HEK293 (cell line): ENCODE results near the gene AFF2.

Experiments
- CTCF ChIA-PET: fragments of 350-600 bp; formaldehyde crosslinking; extraction: SDS; loops from one replicate; lab custom pipeline; 2021; ENCODE audit warnings: antibody characterized with exemption; lab: Yijun Ruan, JAX
- POLR2A ChIA-PET: fragments of 300-600 bp; formaldehyde crosslinking; extraction: SDS; loops from one replicate; lab custom pipeline; 2020; ENCODE audit warnings: antibody characterized with exemption, inconsistent platforms; lab: Yijun Ruan, JAX
- H3K27ac ChIP-seq: fragments of 200-500 bp; sonication (Bioruptor generic); 2 replicates; pipeline ENCODE4 v1.5.1; 2014; ENCODE audit warnings: low read depth, low read length, control low read depth, inconsistent platforms; ENCODE audit errors: extremely low read depth
- H3K36me3 ChIP-seq, 2 experiments: fragments of 200-500 bp in 1 of 2; sonication (Bioruptor generic) in 1 of 2; 1 replicate in 1 of 2; 2 replicates in 1 of 2; pipeline ENCODE4 v1.5.1; 2014 to 2017; ENCODE audit warnings: inconsistent platforms in 2 of 2, low read length in 2 of 2; ENCODE audit not compliant: control insufficient read depth in 2 of 2, insufficient read depth in 1 of 2
- H3K4me1 ChIP-seq: fragments of 200-500 bp; sonication (Bioruptor generic); 2 replicates; pipeline ENCODE4 v1.5.1; 2014; ENCODE audit warnings: mild to moderate bottlenecking, low read length, inconsistent platforms; ENCODE audit not compliant: control insufficient read depth, insufficient read depth
- H3K4me3 ChIP-seq: 2 replicates; pipeline ENCODE4 v1.5.1; 2011; ENCODE audit warnings: low read depth, mild to moderate bottlenecking, control low read depth, low read length, moderate library complexity
- H3K9me3 ChIP-seq: fragments of 200-500 bp; sonication (Bioruptor generic); 2 replicates; pipeline ENCODE4 v1.5.1; 2014; ENCODE audit warnings: low read depth, low read length, inconsistent platforms; ENCODE audit not compliant: control insufficient read depth, insufficient read depth
- FEZF1 ChIP-seq: fragments of 450-650 bp; formaldehyde crosslinking; IDR thresholded peaks from 2 replicates; pipeline ENCODE4 v1.5.1; 2016; ENCODE audit warnings: missing biosample characterization, missing genetic modification characterization
- GLIS2 ChIP-seq: fragments of 450-650 bp; formaldehyde crosslinking; IDR thresholded peaks from 2 replicates; pipeline ENCODE4 v1.5.1; 2016; ENCODE audit warnings: missing biosample characterization, missing genetic modification characterization
- HIC1 ChIP-seq: fragments of 450-650 bp; formaldehyde crosslinking; IDR thresholded peaks from 2 replicates; pipeline ENCODE4 v1.5.1; 2016; ENCODE audit warnings: missing biosample characterization, missing genetic modification characterization
- PATZ1 ChIP-seq: fragments of 450-650 bp; formaldehyde crosslinking; IDR thresholded peaks from 2 replicates; pipeline ENCODE4 v1.5.1; 2016; ENCODE audit warnings: missing biosample characterization, missing genetic modification characterization
- SP7 ChIP-seq: fragments of 450-650 bp; formaldehyde crosslinking; IDR thresholded peaks from 2 replicates; pipeline ENCODE4 v1.5.1; 2016; ENCODE audit warnings: missing biosample characterization, missing genetic modification characterization
- ZBTB21 ChIP-seq: fragments of 450-650 bp; formaldehyde crosslinking; IDR thresholded peaks from 2 replicates; pipeline ENCODE4 v1.5.1; 2017; ENCODE audit warnings: missing biosample characterization, missing genetic modification characterization
- ZBTB44 ChIP-seq: fragments of 450-650 bp; IDR thresholded peaks from 2 replicates; pipeline ENCODE4 v1.5.1; 2018; ENCODE audit warnings: missing biosample characterization, mild to moderate bottlenecking, missing genetic modification characterization
- ZFP3 ChIP-seq: fragments of 450-650 bp; formaldehyde crosslinking; IDR thresholded peaks from 2 replicates; pipeline ENCODE4 v1.5.1; 2016; ENCODE audit warnings: low read depth, missing biosample characterization, missing genetic modification characterization
- ZNF10 ChIP-seq: fragments of 450-650 bp; formaldehyde crosslinking; IDR thresholded peaks from 2 replicates; pipeline ENCODE4 v1.5.1; 2017; ENCODE audit warnings: missing biosample characterization, missing genetic modification characterization
- ZNF132 ChIP-seq: fragments of 450-650 bp; formaldehyde crosslinking; IDR thresholded peaks from 2 replicates; pipeline ENCODE4 v1.5.1; 2017; ENCODE audit warnings: missing biosample characterization, missing genetic modification characterization, borderline replicate concordance
- ZNF16 ChIP-seq: fragments of 450-650 bp; formaldehyde crosslinking; IDR thresholded peaks from 2 replicates; pipeline ENCODE4 v1.5.1; 2016; ENCODE audit warnings: low read depth, missing biosample characterization, missing genetic modification characterization
- ZNF2 ChIP-seq: fragments of 450-650 bp; formaldehyde crosslinking; IDR thresholded peaks from 2 replicates; pipeline ENCODE4 v1.5.1; 2016; ENCODE audit warnings: missing biosample characterization, missing genetic modification characterization
- ZNF23 ChIP-seq: fragments of 450-650 bp; formaldehyde crosslinking; IDR thresholded peaks from 2 replicates; pipeline ENCODE4 v1.5.1; 2016; ENCODE audit warnings: missing biosample characterization, missing genetic modification characterization, borderline replicate concordance
- ZNF37A ChIP-seq: fragments of 450-650 bp; IDR thresholded peaks from 2 replicates; pipeline ENCODE4 v1.5.1; 2018; ENCODE audit warnings: missing biosample characterization, missing genetic modification characterization
- ZNF433 ChIP-seq: fragments of 450-650 bp; formaldehyde crosslinking; IDR thresholded peaks from 2 replicates; pipeline ENCODE4 v1.5.1; 2016; ENCODE audit warnings: missing biosample characterization, missing genetic modification characterization, low read depth
- ZNF529 ChIP-seq: fragments of 450-650 bp; formaldehyde crosslinking; IDR thresholded peaks from 2 replicates; pipeline ENCODE4 v1.5.1; 2017; ENCODE audit warnings: missing genetic modification characterization, missing biosample characterization; ENCODE audit not compliant: insufficient replicate concordance
- ZNF548 ChIP-seq: fragments of 450-650 bp; formaldehyde crosslinking; IDR thresholded peaks from 2 replicates; pipeline ENCODE4 v1.5.1; 2016; ENCODE audit warnings: missing biosample characterization, missing genetic modification characterization
- ZNF571 ChIP-seq: fragments of 450-650 bp; formaldehyde crosslinking; IDR thresholded peaks from 2 replicates; pipeline ENCODE4 v1.5.0; 2017; ENCODE audit warnings: missing biosample characterization, missing genetic modification characterization
- ZNF600 ChIP-seq: fragments of 450-650 bp; formaldehyde crosslinking; IDR thresholded peaks from 2 replicates; pipeline ENCODE4 v1.5.1; 2016; ENCODE audit warnings: missing biosample characterization, missing genetic modification characterization
- ZNF610 ChIP-seq: fragments of 450-650 bp; formaldehyde crosslinking; IDR thresholded peaks from 2 replicates; pipeline ENCODE4 v1.5.1; 2016; ENCODE audit warnings: missing biosample characterization, missing genetic modification characterization, borderline replicate concordance
- ZNF830 ChIP-seq: fragments of 450-650 bp; IDR thresholded peaks from 2 replicates; pipeline ENCODE4 v1.5.0; 2018; ENCODE audit warnings: missing biosample characterization, missing genetic modification characterization, low read depth, mild to moderate bottlenecking, moderate library complexity
- TF ChIP-seq, protein P1 (sequence below): fragments of 450-650 bp; formaldehyde crosslinking; IDR thresholded peaks from 2 replicates; pipeline ENCODE4 v1.5.1; 2017; ENCODE audit warnings: missing biosample characterization, missing genetic modification characterization
- TF ChIP-seq, protein P2 (sequence below): fragments of 450-650 bp; formaldehyde crosslinking; IDR thresholded peaks from 2 replicates; pipeline ENCODE4 v1.5.1; 2016; ENCODE audit warnings: missing biosample characterization, missing genetic modification characterization, borderline replicate concordance
- TF ChIP-seq, protein P3 (sequence below): fragments of 450-650 bp; formaldehyde crosslinking; IDR thresholded peaks from 2 replicates; pipeline ENCODE4 v1.5.1; 2016; ENCODE audit warnings: missing biosample characterization, missing genetic modification characterization

AFF2 gene

DNA sequence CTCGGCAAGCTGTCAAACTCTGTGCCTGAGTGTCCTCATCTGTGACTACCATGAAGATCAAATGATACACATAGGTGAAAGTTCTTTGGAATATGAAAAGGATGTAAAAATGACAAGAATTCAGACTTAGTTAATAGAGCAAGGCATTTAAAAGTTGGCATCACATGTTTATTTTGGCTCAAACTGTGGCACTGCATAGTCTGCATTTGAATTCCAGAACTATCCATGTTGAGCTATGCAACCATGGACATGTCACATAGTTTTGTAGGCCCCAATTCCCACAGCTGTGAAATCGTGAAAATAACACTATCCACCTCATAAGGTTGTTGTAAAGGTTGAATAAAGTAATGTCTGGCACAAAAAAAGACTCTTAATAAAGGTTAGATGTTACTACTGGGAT, 33.9 kb downstream of the AFF2 start:
- POLR2A ChIA-PET, result no interaction called here

GRCh38 chrX:148535639-148536038, 35.2 kb downstream of the AFF2 start:
- ChIA-PET CTCF (interaction anchor here (1.6 kb wide), 1 partner anchor 17 kb away, joined by 4 read pairs; no protein-coding TSS in a partner anchor), POLR2A (no interaction called here)
- H3K4me1 ChIP-seq, result no peaks in the 10 kb centered on the region
- TF ChIP-seq ZNF600 (tag by site-specific recombination) (no peak), PATZ1 (tag by site-specific recombination) (no peak), ZNF2 (tag by site-specific recombination) (no peak), ZNF10 (tag by site-specific recombination) (no peak), ZBTB21 (tag by site-specific recombination) (no peak), ZNF529 (no peak), ZNF610 (no peak)
- TF ChIP-seq, protein P1, sequence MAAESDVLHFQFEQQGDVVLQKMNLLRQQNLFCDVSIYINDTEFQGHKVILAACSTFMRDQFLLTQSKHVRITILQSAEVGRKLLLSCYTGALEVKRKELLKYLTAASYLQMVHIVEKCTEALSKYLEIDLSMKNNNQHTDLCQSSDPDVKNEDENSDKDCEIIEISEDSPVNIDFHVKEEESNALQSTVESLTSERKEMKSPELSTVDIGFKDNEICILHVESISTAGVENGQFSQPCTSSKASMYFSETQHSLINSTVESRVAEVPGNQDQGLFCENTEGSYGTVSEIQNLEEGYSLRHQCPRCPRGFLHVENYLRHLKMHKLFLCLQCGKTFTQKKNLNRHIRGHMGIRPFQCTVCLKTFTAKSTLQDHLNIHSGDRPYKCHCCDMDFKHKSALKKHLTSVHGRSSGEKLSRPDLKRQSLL (tag by site-specific recombination), result no peak

More for the DNA sequence above, 33.9 kb downstream of the AFF2 start:
- no peaks in the 10 kb centered on the region for H3K4me1 ChIP-seq
- H3K36me3 ChIP-seq, result no peaks in the 10 kb centered on the region
- no peak overlapping the region for H3K4me3 ChIP-seq
- H3K9me3 ChIP-seq, result no peaks in the 10 kb centered on the region
- TF ChIP-seq FEZF1 (tag by site-specific recombination) (no peak), ZNF37A (tag by site-specific recombination) (no peak), HIC1 (no peak), ZFP3 (no peak), ZNF830 (tag by site-specific recombination) (no peak), SP7 (tag by site-specific recombination) (no peak), GLIS2 (tag by site-specific recombination) (no peak), ZNF548 (no peak), ZNF433 (tag by site-specific recombination) (no peak), ZNF23 (no peak), ZNF16 (tag by site-specific recombination) (no peak), ZBTB44 (tag by site-specific recombination) (no peak), ZNF132 (tag by site-specific recombination) (no peak), ZNF571 (no peak)
- TF ChIP-seq, protein P2, sequence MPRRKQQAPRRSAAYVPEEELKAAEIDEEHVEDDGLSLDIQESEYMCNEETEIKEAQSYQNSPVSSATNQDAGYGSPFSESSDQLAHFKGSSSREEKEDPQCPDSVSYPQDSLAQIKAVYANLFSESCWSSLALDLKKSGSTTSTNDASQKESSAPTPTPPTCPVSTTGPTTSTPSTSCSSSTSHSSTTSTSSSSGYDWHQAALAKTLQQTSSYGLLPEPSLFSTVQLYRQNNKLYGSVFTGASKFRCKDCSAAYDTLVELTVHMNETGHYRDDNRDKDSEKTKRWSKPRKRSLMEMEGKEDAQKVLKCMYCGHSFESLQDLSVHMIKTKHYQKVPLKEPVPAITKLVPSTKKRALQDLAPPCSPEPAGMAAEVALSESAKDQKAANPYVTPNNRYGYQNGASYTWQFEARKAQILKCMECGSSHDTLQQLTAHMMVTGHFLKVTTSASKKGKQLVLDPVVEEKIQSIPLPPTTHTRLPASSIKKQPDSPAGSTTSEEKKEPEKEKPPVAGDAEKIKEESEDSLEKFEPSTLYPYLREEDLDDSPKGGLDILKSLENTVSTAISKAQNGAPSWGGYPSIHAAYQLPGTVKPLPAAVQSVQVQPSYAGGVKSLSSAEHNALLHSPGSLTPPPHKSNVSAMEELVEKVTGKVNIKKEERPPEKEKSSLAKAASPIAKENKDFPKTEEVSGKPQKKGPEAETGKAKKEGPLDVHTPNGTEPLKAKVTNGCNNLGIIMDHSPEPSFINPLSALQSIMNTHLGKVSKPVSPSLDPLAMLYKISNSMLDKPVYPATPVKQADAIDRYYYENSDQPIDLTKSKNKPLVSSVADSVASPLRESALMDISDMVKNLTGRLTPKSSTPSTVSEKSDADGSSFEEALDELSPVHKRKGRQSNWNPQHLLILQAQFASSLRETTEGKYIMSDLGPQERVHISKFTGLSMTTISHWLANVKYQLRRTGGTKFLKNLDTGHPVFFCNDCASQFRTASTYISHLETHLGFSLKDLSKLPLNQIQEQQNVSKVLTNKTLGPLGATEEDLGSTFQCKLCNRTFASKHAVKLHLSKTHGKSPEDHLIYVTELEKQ (tag by site-specific recombination), result no peak
- TF ChIP-seq, protein P3, sequence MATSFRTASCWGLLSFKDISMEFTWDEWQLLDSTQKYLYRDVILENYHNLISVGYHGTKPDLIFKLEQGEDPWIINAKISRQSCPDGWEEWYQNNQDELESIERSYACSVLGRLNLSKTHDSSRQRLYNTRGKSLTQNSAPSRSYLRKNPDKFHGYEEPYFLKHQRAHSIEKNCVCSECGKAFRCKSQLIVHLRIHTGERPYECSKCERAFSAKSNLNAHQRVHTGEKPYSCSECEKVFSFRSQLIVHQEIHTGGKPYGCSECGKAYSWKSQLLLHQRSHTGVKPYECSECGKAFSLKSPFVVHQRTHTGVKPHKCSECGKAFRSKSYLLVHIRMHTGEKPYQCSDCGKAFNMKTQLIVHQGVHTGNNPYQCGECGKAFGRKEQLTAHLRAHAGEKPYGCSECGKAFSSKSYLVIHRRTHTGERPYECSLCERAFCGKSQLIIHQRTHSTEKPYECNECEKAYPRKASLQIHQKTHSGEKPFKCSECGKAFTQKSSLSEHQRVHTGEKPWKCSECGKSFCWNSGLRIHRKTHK, result no peak
- CTCF ChIA-PET, result interaction anchor here (0.9 to 1.3 kb wide), 2 partner anchors 10 kb away, joined by 4 to 6 read pairs; no protein-coding TSS in a partner anchor
- H3K27ac ChIP-seq, result no peak overlapping the region

More at GRCh38 chrX:148535639-148536038, 35.2 kb downstream of the AFF2 start:
- Histone ChIP-seq H3K9me3 (no peaks in the 10 kb centered on the region), H3K4me3 (no peak overlapping the region), H3K36me3 (no peaks in the 10 kb centered on the region), H3K27ac (no peak overlapping the region)
